ENCODE data around the gene TMEM178B. TPM values are rescaled to one million over a fixed set of nuclear protein-coding genes. Genes with fewer than 3 reads are reported as not detected.

The TMEM178B gene
- total and polyA plus RNA-seq, 8 donors: 0.42 to 3.0 (median 2.1) TPM

DNA sequence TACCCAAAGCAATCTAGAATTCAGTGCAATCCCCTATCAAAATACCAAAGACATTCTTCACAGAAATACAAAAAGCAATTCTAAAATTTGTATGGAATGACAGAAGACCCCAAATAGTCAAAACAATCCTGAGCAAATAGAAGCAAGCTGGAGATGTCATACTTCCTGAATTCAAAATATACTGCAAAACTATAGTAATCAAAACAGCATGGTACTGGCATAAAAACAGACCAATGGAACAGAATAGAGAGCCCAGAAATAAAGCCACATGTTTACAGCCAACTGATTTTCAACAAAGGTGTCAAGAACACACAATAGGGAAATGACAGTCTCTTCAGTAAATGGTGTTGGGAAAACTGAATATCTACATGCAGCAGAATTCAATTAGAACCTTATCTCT lies 353.3 kb downstream of the TMEM178B start:
- Histone ChIP-seq H3K4me1 (no peaks in the 10 kb centered on the region), H3K4me3 (no peak overlapping the region), H3K27ac (no peak overlapping the region), H3K36me3 (no peaks in the 10 kb centered on the region), H3K27me3 (no peaks in the 10 kb centered on the region), H3K9me3 (no peaks in the 10 kb centered on the region)
- TF ChIP-seq, protein P1, sequence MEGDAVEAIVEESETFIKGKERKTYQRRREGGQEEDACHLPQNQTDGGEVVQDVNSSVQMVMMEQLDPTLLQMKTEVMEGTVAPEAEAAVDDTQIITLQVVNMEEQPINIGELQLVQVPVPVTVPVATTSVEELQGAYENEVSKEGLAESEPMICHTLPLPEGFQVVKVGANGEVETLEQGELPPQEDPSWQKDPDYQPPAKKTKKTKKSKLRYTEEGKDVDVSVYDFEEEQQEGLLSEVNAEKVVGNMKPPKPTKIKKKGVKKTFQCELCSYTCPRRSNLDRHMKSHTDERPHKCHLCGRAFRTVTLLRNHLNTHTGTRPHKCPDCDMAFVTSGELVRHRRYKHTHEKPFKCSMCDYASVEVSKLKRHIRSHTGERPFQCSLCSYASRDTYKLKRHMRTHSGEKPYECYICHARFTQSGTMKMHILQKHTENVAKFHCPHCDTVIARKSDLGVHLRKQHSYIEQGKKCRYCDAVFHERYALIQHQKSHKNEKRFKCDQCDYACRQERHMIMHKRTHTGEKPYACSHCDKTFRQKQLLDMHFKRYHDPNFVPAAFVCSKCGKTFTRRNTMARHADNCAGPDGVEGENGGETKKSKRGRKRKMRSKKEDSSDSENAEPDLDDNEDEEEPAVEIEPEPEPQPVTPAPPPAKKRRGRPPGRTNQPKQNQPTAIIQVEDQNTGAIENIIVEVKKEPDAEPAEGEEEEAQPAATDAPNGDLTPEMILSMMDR (IDR thresholded peaks at IDR 0.05): no peak
- no peak for FAIRE-seq
- intact Hi-C loops (cut with DNase I): no loop called here
- no peak for DNase-seq
- no peak for ATAC-seq

DNA sequence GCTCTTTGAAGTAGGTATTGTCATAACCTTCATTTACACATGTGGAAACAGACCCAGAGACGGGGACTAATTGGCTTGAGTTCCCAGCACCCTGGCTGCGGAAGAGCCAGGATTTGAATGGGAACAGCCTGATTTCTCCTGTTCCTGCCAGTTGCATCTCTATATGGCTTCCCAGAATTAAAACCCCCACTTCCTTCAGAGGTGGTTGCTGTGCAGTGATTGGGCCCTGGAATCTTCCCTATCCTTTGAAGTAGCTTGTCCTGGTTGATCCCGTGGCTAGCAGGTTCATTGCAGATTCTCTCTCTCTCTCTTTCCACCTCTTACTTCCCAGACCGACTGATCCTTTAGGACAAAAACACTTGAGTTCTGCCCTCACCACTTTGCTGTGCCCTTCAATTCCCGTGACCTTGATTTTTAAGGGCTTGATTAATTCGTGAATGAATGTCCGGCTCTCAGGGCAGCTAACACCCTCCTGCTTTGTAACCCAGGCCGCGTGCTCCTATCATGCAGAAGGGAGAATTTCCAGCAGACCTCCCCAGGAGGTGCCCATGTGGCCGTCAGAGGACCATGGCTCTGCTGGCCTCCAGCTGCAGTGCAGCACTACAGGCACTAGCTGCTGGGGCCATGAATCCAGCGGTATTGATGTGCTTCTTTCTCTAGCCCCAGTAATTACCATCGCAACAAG lies 356.7 kb downstream of the TMEM178B start:
- H3K4me1 ChIP-seq: no peaks in the 10 kb centered on the region
- H3K9me3 ChIP-seq: no peaks in the 10 kb centered on the region
- TF ChIP-seq, protein P1 (IDR thresholded peaks at IDR 0.05): no peak
- no peak overlapping the region for H3K4me3 ChIP-seq
- intact Hi-C loops (cut with DNase I): no loop called here
- DNase-seq (peak in 1 of 6 donors; percentile 28), ATAC-seq (peak in 2 of 4 donors; percentile 67 to 70), FAIRE-seq (no peak)
- no peak overlapping the region for H3K27ac ChIP-seq
- WGBS, 2 donors: 34 to 46% methylated on average over 12 of the region's 12 CpGs
- H3K27me3 ChIP-seq: no peaks in the 10 kb centered on the region
- H3K36me3 ChIP-seq: no peaks in the 10 kb centered on the region

DNA sequence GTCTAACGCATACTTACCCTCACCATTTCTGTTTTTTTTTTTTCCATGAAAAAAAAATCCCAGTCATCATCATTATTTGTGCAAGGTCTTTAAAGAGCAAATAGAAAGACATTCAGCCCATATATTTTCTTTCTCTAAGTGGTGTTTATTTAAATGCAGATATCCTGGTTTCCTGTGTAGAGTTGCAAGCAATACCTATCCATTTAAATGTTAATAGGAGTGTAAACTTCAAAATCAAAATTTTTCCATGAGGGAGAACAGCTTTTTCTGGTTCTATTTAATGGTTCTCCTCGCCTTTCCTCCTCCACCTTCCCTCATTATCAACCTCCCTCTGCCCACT lies 357.2 kb downstream of the TMEM178B start:
- Histone ChIP-seq H3K4me1 (no peaks in the 10 kb centered on the region), H3K4me3 (no peak overlapping the region), H3K27me3 (no peaks in the 10 kb centered on the region), H3K9me3 (no peaks in the 10 kb centered on the region), H3K36me3 (no peaks in the 10 kb centered on the region), H3K27ac (no peak overlapping the region)
- WGBS, 2 donors: 65 to 70% methylated on average over 2 of the region's 2 CpGs
- DNase-seq (no peak), ATAC-seq (peak in 1 of 4 donors; percentile 39), FAIRE-seq (no peak)
- TF ChIP-seq, protein P1 (IDR thresholded peaks at IDR 0.05): no peak
- intact Hi-C loops (cut with DNase I): no loop called here

DNA sequence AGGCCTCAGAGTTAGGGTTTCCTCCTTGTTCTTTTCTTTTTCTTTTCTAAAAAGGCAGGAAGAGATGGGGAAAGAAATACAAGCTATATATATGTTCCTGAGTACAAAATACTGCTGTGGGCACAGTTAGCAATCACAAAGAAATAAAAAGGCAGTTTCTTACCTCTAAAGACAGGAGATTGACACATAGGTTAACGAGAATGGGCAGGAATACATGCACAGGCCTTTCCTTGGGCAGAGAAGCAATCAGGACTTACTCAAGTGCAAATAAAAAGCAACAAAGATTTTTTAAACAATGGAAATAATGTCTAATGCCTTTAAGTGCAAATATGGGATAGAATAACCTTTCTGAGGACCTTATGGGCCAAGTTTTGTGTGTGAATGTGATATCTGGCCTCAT lies 357.8 kb downstream of the TMEM178B start:
- no peaks in the 10 kb centered on the region for H3K9me3 ChIP-seq
- 88 to 94% methylated on average over 1 of the region's 1 CpG for WGBS, 2 donors
- no peak for FAIRE-seq
- no peak for ATAC-seq
- no peaks in the 10 kb centered on the region for H3K27me3 ChIP-seq
- H3K4me3 ChIP-seq: no peak overlapping the region
- H3K4me1 ChIP-seq: no peaks in the 10 kb centered on the region
- TF ChIP-seq, protein P1 (IDR thresholded peaks at IDR 0.05): no peak
- no peak overlapping the region for H3K27ac ChIP-seq
- intact Hi-C loops (cut with DNase I): no loop called here
- no peaks in the 10 kb centered on the region for H3K36me3 ChIP-seq
- no peak for DNase-seq

DNA sequence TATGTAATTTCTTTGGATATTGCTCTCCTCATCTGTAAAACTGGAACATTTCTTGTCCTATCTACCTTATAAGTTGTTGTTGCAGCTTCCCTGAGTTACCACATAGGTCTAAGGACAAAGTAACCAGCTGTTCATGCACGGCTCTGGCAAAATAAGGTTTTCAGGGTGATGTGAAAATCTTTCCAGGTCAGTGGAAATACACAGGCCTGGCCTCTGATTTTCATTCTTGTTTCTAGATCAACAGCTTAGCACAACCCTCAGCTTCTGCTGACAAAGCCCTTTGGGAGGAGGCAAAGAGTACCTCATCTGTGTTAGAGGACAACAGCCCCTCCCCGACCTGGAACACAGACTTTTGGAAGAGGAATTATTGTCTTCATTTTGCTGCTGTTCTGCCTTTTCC lies 359.8 kb downstream of the TMEM178B start:
- WGBS, 2 donors: 79 to 90% methylated on average over 2 of the region's 2 CpGs
- peak in 2 of 4 donors; percentile 28 to 64 for ATAC-seq
- Histone ChIP-seq H3K4me3 (no peak overlapping the region), H3K4me1 (no peaks in the 10 kb centered on the region), H3K27me3 (no peaks in the 10 kb centered on the region), H3K9me3 (no peaks in the 10 kb centered on the region), H3K36me3 (no peaks in the 10 kb centered on the region), H3K27ac (no peak overlapping the region)
- intact Hi-C loops (cut with DNase I): no loop called here
- DNase-seq: no peak
- no peak for FAIRE-seq
- TF ChIP-seq, protein P1 (IDR thresholded peaks at IDR 0.05): no peak
